Vagina (tissue), 2 donors: ENCODE measurements around the gene SEMA3B. TPM values are rescaled to one million over a fixed set of nuclear protein-coding genes. Genes with fewer than 3 reads are reported as not detected.

Experiments used
- DNase-seq, 2 donors: peaks; one replicate each; pipeline ENCODE4 v3.0.0-alpha.2; 2017; ENCODE audit errors: extremely low spot score in 2 of 2
- H3K27ac ChIP-seq: fragments of 200-600 bp; sonication (generic); one replicate; pipeline ENCODE4 v1.5.1; 2019
- H3K27me3 ChIP-seq: fragments of 200-600 bp; sonication (generic); one replicate; pipeline ENCODE4 v1.5.1; 2019
- H3K36me3 ChIP-seq, 2 donors: fragments of 200-600 bp; sonication (generic); one replicate each; pipeline ENCODE4 v1.5.1; 2017 to 2019
- H3K4me1 ChIP-seq: fragments of 200-600 bp; sonication (generic); one replicate; pipeline ENCODE4 v1.5.1; 2019
- H3K4me3 ChIP-seq, 2 donors: fragments of 200-600 bp; sonication (generic); 1 replicate in 1 of 2; 2 replicates in 1 of 2; pipeline ENCODE4 v1.5.1; 2016 to 2019
- H3K9me3 ChIP-seq: fragments of 200-600 bp; sonication (generic); one replicate; pipeline ENCODE4 v1.5.1; 2019
- POLR2A ChIP-seq, 2 donors: fragments of 450-650 bp; IDR thresholded peaks; one replicate each; pipeline ENCODE4 v1.6.1; 2017; ENCODE audit warnings: antibody characterized with exemption in 2 of 2, mild to moderate bottlenecking in 2 of 2, moderate library complexity in 2 of 2
- POLR2AphosphoS5 ChIP-seq, 2 donors: sonication (generic); formaldehyde crosslinking; IDR thresholded peaks; one replicate each; pipeline ENCODE4 v1.9.0; 2017; ENCODE audit warnings: antibody characterized with exemption in 2 of 2, mild to moderate bottlenecking in 2 of 2, low read depth in 1 of 2; ENCODE audit not compliant: insufficient read depth in 1 of 2
- intact Hi-C: fragments of 100-400 bp; cut with DNase I; formaldehyde crosslinking; loops from one replicate; pipeline ENCODE4 v1.15.1; 2023
- total RNA-seq: library from RNA; depleted of rRNA; stranded (reverse); fragments of >200 nt; gene quantifications from one replicate; pipeline ENCODE4 v1.2.3, GENCODE V29; 2016
- TF ChIP-seq, protein P1 (sequence below), 3 experiments: fragments of 450-650 bp in 2 of 3; fragments of 200-600 bp in 1 of 3; sonication (generic) in 1 of 3; IDR thresholded peaks; one replicate each; pipeline ENCODE4 v1.5.1; 2017 to 2019; ENCODE audit warnings: antibody characterized with exemption in 3 of 3, mild to moderate bottlenecking in 2 of 3, moderate library complexity in 2 of 3

Gene SEMA3B
- 32.9 TPM for total RNA-seq

DNA sequence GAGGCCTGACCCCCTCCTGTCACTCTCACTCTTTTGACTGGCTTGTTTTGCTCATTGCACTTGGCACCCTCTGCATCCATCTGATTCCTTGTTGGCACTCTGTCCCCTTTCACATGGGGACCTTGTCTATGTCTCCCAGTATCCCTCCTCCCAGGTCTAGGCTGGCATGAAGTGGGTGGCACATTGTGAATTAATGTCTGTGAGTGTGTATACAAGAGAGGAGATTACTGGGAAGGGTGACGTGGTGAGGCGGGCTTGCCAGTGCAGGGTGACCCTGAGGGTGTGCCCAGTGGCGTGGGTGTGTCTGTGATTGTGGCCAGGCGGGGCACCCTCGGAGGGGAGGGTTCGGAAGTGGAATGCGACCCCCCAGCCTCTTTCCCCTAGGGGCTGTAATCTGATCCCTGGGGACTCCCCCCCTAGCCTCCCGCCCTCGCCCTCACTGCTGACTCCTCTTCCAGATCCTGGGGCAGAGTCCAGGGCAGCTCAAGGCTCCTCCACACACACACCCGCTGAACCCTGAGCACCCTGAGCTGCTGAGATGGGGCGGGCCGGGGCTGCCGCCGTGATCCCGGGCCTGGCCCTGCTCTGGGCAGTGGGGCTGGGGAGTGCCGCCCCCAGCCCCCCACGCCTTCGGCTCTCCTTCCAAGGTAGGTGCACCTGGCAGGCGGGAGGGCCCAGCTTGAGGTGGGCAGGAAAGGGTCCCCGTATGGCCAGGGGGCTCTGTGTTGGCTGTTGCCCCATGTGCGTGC, at the start of gene SEMA3B:
Gene SEMA3B (plus strand): TSS at position 445 of the 749 bp plus-strand sequence. CDS start 94 bp downstream, at position 539.
- peak within 1 kb of the TSS; percentile 37 to 46 for H3K4me3 ChIP-seq
- H3K9me3 ChIP-seq: no peaks in the 10 kb centered on the region
- H3K27ac ChIP-seq: peak within 1 kb of the TSS; percentile 98
- H3K27me3 ChIP-seq: no peaks in the 10 kb centered on the region
- peak in 1 of 2 donors; percentile 70 for TF ChIP-seq POLR2AphosphoS5 (IDR thresholded peaks at IDR 0.05; ENCODE audit: insufficient read depth in 1 of 2, low read depth in 1 of 2)
- TF ChIP-seq, protein P1, sequence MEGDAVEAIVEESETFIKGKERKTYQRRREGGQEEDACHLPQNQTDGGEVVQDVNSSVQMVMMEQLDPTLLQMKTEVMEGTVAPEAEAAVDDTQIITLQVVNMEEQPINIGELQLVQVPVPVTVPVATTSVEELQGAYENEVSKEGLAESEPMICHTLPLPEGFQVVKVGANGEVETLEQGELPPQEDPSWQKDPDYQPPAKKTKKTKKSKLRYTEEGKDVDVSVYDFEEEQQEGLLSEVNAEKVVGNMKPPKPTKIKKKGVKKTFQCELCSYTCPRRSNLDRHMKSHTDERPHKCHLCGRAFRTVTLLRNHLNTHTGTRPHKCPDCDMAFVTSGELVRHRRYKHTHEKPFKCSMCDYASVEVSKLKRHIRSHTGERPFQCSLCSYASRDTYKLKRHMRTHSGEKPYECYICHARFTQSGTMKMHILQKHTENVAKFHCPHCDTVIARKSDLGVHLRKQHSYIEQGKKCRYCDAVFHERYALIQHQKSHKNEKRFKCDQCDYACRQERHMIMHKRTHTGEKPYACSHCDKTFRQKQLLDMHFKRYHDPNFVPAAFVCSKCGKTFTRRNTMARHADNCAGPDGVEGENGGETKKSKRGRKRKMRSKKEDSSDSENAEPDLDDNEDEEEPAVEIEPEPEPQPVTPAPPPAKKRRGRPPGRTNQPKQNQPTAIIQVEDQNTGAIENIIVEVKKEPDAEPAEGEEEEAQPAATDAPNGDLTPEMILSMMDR (IDR thresholded peaks at IDR 0.05): no peak
- TF ChIP-seq POLR2A (IDR thresholded peaks at IDR 0.05): peak in 1 of 2 donors; percentile 31
- DNase-seq: no peak
- H3K4me1 ChIP-seq: peaks cover 99% of the 10 kb centered on the region
- intact Hi-C loops: no loop called here
- no peaks in the 10 kb centered on the region for H3K36me3 ChIP-seq

DNA sequence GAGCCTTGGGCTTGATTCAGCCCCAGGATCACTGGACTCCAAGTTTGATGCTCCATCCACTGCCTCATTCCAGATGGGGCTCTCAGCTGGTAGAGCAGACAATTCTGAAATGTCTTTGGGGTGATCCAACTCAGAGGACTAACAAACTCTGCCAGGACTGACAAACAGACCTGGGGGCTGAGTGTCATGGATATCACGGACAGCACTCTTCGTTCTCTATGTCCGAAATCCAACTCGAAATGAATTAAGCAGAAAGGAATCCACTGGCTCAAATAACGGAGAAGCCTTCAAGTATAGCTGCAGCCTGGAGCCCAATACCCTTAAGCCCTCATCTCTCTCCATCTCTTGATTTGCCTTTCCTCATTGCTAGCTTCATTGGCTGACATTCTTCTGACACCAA, 49.7 kb upstream of the SEMA3B start:
- Histone ChIP-seq H3K36me3 (no peaks in the 10 kb centered on the region), H3K4me3 (no peak overlapping the region), H3K27me3 (no peaks in the 10 kb centered on the region), H3K27ac (no peak overlapping the region), H3K4me1 (no peaks in the 10 kb centered on the region), H3K9me3 (no peaks in the 10 kb centered on the region)
- TF ChIP-seq POLR2AphosphoS5 (IDR thresholded peaks at IDR 0.05; ENCODE audit: insufficient read depth in 1 of 2, low read depth in 1 of 2) (no peak), POLR2A (IDR thresholded peaks at IDR 0.05) (no peak)
- TF ChIP-seq, protein P1 (IDR thresholded peaks at IDR 0.05): no peak
- DNase-seq: no peak
- intact Hi-C loops: no loop called here

DNA sequence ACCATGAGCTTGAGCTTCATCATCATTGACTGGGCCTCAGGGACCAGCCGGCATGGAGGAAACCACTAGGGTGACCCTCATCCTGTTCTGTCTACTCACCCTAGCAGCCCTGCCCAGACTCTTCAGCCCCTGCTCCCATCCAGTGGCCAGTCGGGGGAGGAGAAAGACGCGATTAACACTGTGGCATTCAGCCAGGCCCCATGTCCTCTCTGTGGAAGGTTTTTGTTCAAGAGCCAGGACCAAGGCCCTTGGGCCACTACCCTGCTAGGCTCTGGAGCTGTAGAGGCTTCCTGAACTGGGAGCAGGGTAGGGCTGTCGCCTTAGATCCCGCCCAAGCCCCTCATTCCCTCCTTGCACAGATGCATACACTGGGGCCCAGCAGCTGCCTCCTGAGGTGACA, 48.8 kb upstream of the SEMA3B start:
- no peaks in the 10 kb centered on the region for H3K9me3 ChIP-seq
- no peak for DNase-seq
- no peaks in the 10 kb centered on the region for H3K36me3 ChIP-seq
- no peaks in the 10 kb centered on the region for H3K4me1 ChIP-seq
- TF ChIP-seq, protein P1 (IDR thresholded peaks at IDR 0.05): no peak
- no peak for TF ChIP-seq POLR2A (IDR thresholded peaks at IDR 0.05)
- TF ChIP-seq POLR2AphosphoS5 (IDR thresholded peaks at IDR 0.05; ENCODE audit: insufficient read depth in 1 of 2, low read depth in 1 of 2): no peak
- H3K4me3 ChIP-seq: no peak overlapping the region
- H3K27me3 ChIP-seq: no peaks in the 10 kb centered on the region
- intact Hi-C loops: no loop called here
- no peak overlapping the region for H3K27ac ChIP-seq

DNA sequence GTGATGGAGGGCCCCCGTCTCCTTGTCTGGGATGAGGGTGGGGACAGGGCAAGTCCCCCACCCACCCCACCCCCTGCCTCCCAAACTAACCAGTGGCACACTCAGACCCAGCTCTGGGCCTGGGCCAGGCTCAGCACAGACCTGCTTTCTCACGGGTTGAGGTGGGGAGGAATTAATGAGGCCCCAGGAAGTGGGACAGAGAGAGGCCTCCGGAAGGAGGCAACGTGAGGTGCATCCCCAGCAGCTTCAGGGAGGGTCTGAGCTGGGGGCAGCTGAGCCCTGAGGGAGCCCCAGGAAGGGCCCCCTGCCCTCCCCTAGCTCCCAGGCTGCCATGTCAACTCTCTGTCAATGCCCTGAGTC, 47.9 kb upstream of the SEMA3B start:
- no peaks in the 10 kb centered on the region for H3K27me3 ChIP-seq
- H3K9me3 ChIP-seq: no peaks in the 10 kb centered on the region
- DNase-seq: no peak
- H3K4me3 ChIP-seq: no peak overlapping the region
- H3K36me3 ChIP-seq: no peaks in the 10 kb centered on the region
- TF ChIP-seq POLR2AphosphoS5 (IDR thresholded peaks at IDR 0.05; ENCODE audit: insufficient read depth in 1 of 2, low read depth in 1 of 2) (no peak), POLR2A (IDR thresholded peaks at IDR 0.05) (no peak)
- TF ChIP-seq, protein P1 (IDR thresholded peaks at IDR 0.05): no peak
- no peak overlapping the region for H3K27ac ChIP-seq
- intact Hi-C loops: no loop called here
- H3K4me1 ChIP-seq: peaks cover 4% of the 10 kb centered on the region

DNA sequence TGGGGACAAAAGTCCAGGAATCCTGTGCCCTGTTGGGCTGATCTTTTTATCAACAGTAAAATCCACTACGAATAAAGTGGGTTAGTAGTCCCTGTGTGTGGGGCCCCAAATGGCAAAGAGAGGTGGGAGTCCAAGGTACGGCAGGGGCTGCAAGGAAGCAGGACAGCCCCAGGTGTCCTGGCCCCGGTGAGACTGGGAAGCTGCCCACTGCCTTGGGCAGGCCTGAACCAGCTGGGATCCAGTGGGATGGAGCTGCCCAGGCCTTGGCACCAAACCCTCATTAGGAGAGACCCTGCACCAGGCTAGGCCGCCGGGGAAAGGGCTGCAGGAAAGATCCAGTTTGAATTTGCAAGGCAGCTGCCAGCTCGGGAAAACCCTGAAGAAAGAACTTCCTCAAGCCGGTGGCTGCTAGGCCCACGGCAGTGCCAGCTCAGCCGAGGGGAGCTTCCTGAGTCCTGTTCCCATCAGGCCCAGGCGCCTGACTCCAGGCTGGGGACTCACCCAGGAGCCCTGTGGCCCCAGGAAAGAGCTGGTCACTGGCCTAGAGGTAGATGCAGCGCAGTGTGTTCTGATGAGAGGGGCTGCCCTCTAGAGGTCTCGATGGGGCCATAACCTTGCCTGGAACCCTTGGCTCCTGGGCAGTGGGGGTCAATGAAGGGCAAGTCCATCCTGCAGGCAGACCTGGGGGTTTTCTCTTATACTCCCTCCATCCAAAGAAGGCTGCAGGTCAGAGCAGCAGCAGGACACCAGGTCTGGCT, 47.4 kb upstream of the SEMA3B start:
- Histone ChIP-seq H3K36me3 (no peaks in the 10 kb centered on the region), H3K4me1 (peaks cover 9% of the 10 kb centered on the region), H3K27me3 (no peaks in the 10 kb centered on the region), H3K4me3 (no peak overlapping the region), H3K27ac (no peak overlapping the region), H3K9me3 (no peaks in the 10 kb centered on the region)
- intact Hi-C loops: no loop called here
- TF ChIP-seq POLR2A (IDR thresholded peaks at IDR 0.05) (no peak), POLR2AphosphoS5 (IDR thresholded peaks at IDR 0.05; ENCODE audit: insufficient read depth in 1 of 2, low read depth in 1 of 2) (no peak)
- TF ChIP-seq, protein P1 (IDR thresholded peaks at IDR 0.05): no peak
- DNase-seq: no peak
